Upper lobe of left lung (tissue), 4 donors: ENCODE data around the gene KLF13.
"Not testable (repeated sequence)": the region's sequence is repeated elsewhere in the genome, so short reads cannot be mapped to it uniquely, and the experiment has no call there.

Source experiments
- CTCF ChIP-seq, 6 experiments: fragments of 450-650 bp in 4 of 6; fragments of 200-600 bp in 2 of 6; sonication (generic) in 2 of 6; IDR thresholded peaks; one replicate each; pipeline ENCODE4 v1.5.1; 2016 to 2019; ENCODE audit warnings: antibody characterized with exemption in 6 of 6
- EP300 ChIP-seq, 4 donors: sonication (generic); formaldehyde crosslinking; IDR thresholded peaks; one replicate each; pipeline ENCODE4 v1.5.1; 2017; ENCODE audit warnings: antibody characterized with exemption in 4 of 4, control low read depth in 2 of 4
- POLR2A ChIP-seq, 4 donors: fragments of 450-650 bp; IDR thresholded peaks; one replicate each; pipeline ENCODE4 v1.5.1; 2016 to 2017; ENCODE audit warnings: antibody characterized with exemption in 4 of 4, mild to moderate bottlenecking in 2 of 4

DNA sequence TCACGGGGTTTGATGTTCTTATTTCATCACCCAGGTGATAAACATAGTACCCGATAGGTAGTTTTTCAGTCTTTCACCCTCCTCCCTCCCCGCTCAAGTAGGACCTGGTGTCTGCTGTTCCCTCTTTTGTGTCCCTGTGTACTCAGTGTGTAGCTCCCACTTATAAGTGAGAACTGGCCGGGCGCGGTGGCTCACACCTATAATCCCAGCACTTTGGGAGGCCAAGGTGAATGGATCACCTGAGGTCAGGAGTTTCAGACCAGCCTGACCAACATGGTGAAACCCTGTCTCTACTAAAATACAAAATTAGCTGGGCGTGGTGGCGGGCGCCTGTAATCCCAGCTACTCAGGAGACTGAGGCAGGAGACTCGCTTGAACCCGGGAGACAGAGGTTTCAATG, 29.5 kb downstream of the KLF13 start:
- not testable (repeated sequence) for TF ChIP-seq POLR2A, CTCF, EP300 (IDR thresholded peaks at IDR 0.05)
